ENCODE measurements around the gene UBQLN3.

DNA sequence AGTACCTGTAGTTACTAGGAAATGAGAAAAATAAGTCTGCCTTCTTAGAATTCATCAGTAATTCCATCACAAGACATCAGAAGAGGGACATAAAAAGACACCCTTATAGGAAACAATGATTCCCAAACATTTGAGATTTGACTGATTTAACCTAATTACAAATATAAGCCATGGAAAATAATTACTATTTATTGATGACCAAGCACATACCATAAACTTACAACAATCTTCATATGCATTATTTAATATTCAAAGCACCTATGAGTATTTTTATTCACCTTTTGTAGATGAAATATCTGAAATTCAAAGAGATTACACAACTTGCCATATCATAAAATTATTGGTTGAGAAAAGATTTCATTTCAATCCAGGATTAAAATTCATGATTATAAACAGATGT, 35.8 kb downstream of the UBQLN3 start:
- TF ChIP-seq, protein P1, sequence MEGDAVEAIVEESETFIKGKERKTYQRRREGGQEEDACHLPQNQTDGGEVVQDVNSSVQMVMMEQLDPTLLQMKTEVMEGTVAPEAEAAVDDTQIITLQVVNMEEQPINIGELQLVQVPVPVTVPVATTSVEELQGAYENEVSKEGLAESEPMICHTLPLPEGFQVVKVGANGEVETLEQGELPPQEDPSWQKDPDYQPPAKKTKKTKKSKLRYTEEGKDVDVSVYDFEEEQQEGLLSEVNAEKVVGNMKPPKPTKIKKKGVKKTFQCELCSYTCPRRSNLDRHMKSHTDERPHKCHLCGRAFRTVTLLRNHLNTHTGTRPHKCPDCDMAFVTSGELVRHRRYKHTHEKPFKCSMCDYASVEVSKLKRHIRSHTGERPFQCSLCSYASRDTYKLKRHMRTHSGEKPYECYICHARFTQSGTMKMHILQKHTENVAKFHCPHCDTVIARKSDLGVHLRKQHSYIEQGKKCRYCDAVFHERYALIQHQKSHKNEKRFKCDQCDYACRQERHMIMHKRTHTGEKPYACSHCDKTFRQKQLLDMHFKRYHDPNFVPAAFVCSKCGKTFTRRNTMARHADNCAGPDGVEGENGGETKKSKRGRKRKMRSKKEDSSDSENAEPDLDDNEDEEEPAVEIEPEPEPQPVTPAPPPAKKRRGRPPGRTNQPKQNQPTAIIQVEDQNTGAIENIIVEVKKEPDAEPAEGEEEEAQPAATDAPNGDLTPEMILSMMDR (IDR thresholded peaks at IDR 0.05) = no peak
- no peak for TF ChIP-seq ZFX (IDR thresholded peaks at IDR 0.05; ENCODE audit: borderline replicate concordance)
